ENCODE data around the gene RASSF5.

The RASSF5 gene

DNA sequence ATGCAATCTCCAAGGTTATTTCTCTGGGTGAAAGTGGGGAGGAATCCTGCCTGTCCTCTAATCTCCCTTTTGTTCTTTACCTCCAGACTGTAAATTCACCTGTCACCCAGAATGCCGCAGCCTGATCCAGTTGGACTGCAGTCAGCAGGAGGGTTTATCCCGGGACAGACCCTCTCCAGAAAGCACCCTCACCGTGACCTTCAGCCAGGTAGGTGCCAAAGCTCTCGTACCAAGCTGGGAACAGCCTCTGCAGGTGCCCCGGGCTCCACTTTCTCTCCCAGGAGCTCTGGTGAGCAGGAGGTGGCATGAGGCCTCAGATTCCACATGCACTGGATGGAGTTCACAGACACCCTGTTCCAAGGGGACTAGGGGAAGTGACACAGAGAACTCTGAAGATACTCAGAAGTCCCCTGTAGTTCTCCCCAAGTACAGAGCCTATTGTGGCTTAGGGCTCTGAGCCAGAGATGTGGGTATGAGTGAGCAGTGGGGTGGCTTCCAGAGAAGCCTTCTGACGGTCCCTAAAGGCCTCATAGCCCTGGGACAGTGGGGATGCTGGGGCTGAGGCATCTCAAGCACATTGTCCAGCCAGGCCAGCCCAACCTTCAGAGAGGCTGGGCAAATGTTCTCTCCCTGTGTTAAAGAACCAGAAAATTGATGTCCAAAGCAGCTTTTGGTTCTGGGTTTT, 30.9 kb downstream of the RASSF5 start:
- Histone ChIP-seq H3K4me1 (ENCODE audit: insufficient read depth, low read length) (no peaks in the 10 kb centered on the region), H2AFZ (ENCODE audit: low read depth, low read length) (no peak overlapping the region), H3K27me3 (ENCODE audit: insufficient read depth, low read length) (peaks cover 28% of the 10 kb centered on the region), H3K4me3 (ENCODE audit: low read length) (no peak overlapping the region), H3K36me3 (ENCODE audit: insufficient read depth, low read length) (no peaks in the 10 kb centered on the region), H3K9me3 (ENCODE audit: low read length) (no peaks in the 10 kb centered on the region)

DNA sequence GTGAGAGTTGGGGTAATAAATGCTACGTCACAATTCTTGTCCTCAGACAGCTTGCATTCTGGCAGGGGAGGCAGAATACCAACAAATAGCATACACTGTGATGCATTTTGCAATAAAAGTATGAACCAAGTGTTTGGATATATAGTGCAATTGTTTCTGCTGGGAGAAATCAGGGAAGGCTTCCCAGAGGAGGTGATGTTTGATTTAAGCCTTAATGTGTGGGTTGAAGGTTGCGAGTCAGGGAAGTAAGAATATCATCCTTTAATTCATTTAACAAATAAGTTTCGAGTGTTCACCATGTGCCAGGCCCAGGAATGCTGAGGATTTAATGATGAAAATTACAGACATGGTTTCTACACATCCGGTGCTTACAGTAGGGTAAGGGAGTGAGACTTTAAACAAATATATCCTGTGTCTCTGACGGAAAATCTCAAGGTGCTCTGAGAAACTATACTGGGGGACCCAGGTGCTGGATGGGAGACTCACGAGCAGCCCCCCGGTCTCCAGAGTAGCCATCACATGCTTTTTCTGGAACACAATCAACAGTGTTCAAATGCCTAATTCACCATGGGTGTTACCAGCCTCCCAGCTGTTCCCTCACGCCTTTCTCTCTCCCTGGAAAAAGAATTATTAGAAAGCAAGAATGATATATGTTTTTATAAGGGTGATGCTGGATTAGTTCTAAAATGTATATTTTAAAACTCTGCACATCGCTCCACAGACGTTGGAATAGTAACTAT, 31.7 kb downstream of the RASSF5 start:
- H3K36me3 ChIP-seq (ENCODE audit: insufficient read depth, low read length): no peaks in the 10 kb centered on the region
- H3K4me3 ChIP-seq (ENCODE audit: low read length): no peak overlapping the region
- no peak overlapping the region for H2AFZ ChIP-seq (ENCODE audit: low read depth, low read length)
- H3K4me1 ChIP-seq (ENCODE audit: insufficient read depth, low read length): no peaks in the 10 kb centered on the region
- H3K9me3 ChIP-seq (ENCODE audit: low read length): no peaks in the 10 kb centered on the region
- peaks cover 21% of the 10 kb centered on the region for H3K27me3 ChIP-seq (ENCODE audit: insufficient read depth, low read length)

DNA sequence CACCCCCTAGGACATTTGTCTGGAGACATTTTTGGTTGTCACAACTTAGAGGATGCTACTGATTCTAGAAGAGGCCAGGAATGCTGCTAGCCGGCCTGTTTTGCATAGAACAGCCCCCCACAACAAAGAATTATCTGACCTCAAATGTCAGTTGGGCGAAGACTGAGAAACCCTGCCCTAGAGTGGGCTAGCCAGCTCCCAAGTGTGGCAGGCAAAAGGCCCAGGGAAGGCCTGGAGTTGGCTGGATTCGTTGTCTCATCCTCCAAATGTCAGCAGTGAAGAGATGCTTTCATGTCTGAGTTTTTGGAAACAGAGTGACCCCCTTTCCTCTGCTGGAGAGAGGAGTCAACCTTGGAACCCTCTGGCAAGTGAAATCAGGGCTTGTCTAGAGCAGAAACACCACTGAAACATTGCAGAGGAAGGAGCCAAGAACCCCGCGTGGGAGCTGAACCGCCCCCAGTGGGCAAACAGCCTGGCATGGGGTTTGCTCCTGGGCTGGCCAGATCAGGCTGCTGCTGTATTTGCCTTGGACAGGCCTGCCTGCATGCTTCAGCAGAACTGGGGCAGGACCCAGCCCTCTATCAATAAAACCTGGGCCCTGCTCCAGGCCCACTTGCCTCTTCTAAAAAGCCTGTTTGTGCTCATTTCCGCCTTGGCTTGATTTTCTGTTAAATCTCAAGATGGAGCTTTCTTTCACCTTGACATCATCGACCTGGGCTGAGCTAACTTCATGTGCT, 32.9 kb downstream of the RASSF5 start:
- no peaks in the 10 kb centered on the region for H3K9me3 ChIP-seq (ENCODE audit: low read length)
- H3K4me3 ChIP-seq (ENCODE audit: low read length): no peak overlapping the region
- H3K4me1 ChIP-seq (ENCODE audit: insufficient read depth, low read length): no peaks in the 10 kb centered on the region
- peaks cover 15% of the 10 kb centered on the region for H3K27me3 ChIP-seq (ENCODE audit: insufficient read depth, low read length)
- H3K36me3 ChIP-seq (ENCODE audit: insufficient read depth, low read length): no peaks in the 10 kb centered on the region
- H2AFZ ChIP-seq (ENCODE audit: low read depth, low read length): no peak overlapping the region

DNA sequence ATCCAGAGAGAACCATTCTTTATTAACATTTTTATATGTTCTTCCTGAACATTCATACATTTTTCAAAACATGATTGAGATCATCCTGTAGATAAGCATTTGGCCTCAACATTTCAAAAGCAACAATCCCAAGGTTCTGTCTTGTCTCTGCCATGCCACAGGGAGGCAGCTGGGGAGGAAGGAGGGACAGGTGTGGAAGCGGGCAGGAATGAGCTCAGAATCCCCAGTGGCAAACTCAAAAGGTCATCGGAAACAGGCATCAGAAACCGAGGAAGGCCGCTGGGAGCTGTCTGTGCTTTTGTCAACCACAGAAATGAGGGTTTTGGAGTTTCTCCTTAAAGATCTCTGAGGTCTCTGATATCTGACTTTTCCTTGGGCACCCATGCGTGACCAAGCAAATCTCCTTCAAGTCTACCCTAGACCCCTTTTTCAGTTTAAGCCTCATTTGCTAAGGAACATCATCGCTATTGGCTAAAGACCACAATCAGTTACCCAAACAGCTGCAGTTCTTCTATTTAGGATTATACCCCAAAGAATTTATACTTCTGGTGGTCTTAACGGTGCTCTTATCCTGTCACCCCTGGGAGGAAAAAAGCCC, 34.0 kb downstream of the RASSF5 start:
- Histone ChIP-seq H3K4me3 (ENCODE audit: low read length) (no peak overlapping the region), H3K9me3 (ENCODE audit: low read length) (no peaks in the 10 kb centered on the region), H2AFZ (ENCODE audit: low read depth, low read length) (no peak overlapping the region), H3K36me3 (ENCODE audit: insufficient read depth, low read length) (no peaks in the 10 kb centered on the region), H3K4me1 (ENCODE audit: insufficient read depth, low read length) (no peaks in the 10 kb centered on the region), H3K27me3 (ENCODE audit: insufficient read depth, low read length) (peaks cover 8% of the 10 kb centered on the region)

DNA sequence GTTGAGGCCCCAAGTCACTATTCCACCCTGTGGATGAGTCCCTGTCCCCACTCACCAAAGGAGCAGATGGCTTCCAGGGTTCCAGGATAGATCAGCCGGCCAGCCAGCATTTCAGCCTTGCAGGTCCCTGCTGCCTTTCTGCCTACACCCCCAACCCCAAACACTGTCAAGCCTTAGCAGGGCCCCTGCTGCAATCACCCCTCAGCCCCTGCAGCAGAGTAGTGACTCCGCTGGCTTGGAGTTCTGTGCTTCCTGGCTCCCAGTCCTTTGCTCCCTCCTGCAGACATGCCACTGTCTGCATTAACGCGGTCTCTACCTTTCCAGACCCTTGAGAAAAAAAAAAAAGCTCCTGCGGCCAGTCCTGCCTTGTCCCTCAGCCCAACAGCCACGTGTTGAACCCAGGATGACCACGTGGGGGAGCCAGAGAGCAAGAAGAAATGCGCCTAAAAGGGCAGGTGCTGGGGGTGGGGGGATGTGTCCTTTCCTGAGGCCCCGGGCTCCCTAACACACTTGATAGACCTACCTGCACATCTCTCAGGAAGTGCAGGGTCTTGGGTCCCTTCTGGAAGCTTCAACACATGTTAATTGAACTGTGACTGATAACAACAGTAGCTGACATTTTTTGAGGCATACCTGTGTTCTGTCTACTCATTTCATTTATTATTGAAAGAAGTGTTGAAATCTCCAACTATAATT, 37.4 kb downstream of the RASSF5 start:
- Histone ChIP-seq H2AFZ (ENCODE audit: low read depth, low read length) (no peak overlapping the region), H3K9me3 (ENCODE audit: low read length) (no peaks in the 10 kb centered on the region), H3K4me3 (ENCODE audit: low read length) (no peak overlapping the region), H3K4me1 (ENCODE audit: insufficient read depth, low read length) (no peaks in the 10 kb centered on the region), H3K27me3 (ENCODE audit: insufficient read depth, low read length) (peaks cover 2% of the 10 kb centered on the region), H3K36me3 (ENCODE audit: insufficient read depth, low read length) (no peaks in the 10 kb centered on the region)

DNA sequence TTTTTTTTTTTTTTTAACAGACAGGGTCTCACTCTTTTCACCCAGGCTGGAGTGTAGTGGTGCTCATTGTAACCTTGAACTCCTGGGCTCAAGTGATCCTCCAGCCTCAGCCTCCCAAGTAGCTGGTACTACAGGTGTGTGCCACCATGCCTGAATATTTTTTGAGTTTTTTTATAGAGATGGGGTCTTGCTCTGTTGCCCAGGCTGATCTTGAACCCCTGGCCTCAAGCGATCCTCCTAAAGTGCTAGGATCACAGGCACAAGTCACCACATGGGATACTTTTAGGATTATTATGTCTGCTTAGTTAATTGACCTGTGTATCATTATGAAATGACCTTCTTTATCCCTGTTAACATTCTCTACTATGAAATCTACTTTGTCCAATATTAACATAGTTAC, 38.0 kb downstream of the RASSF5 start:
- H3K4me3 ChIP-seq (ENCODE audit: low read length): no peak overlapping the region
- H2AFZ ChIP-seq (ENCODE audit: low read depth, low read length): no peak overlapping the region
- peaks cover 6% of the 10 kb centered on the region for H3K27me3 ChIP-seq (ENCODE audit: insufficient read depth, low read length)
- H3K36me3 ChIP-seq (ENCODE audit: insufficient read depth, low read length): no peaks in the 10 kb centered on the region
- H3K4me1 ChIP-seq (ENCODE audit: insufficient read depth, low read length): no peaks in the 10 kb centered on the region
- no peaks in the 10 kb centered on the region for H3K9me3 ChIP-seq (ENCODE audit: low read length)

DNA sequence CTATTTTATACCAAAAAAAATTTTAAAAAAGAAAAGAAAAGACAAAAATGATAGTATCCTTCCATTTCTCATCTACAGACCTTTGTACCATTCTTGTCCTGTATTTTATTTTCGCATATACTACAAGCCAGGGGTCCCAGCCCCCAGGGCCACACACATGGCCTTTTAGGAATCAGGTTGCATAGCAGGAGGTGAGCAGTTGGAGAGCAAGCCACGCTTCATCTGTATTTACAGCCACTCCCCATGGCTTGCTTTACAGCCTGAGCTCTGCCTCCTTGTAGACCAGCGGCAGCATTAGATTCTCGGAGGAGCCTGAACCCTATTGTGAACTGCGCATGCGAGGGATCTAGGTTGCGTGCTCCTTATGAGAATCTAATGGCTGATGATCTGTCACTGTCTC, 39.8 kb downstream of the RASSF5 start:
- no peaks in the 10 kb centered on the region for H3K4me1 ChIP-seq (ENCODE audit: insufficient read depth, low read length)
- H3K9me3 ChIP-seq (ENCODE audit: low read length): no peaks in the 10 kb centered on the region
- H2AFZ ChIP-seq (ENCODE audit: low read depth, low read length): no peak overlapping the region
- H3K4me3 ChIP-seq (ENCODE audit: low read length): no peak overlapping the region
- peaks cover 19% of the 10 kb centered on the region for H3K27me3 ChIP-seq (ENCODE audit: insufficient read depth, low read length)
- H3K36me3 ChIP-seq (ENCODE audit: insufficient read depth, low read length): no peaks in the 10 kb centered on the region

DNA sequence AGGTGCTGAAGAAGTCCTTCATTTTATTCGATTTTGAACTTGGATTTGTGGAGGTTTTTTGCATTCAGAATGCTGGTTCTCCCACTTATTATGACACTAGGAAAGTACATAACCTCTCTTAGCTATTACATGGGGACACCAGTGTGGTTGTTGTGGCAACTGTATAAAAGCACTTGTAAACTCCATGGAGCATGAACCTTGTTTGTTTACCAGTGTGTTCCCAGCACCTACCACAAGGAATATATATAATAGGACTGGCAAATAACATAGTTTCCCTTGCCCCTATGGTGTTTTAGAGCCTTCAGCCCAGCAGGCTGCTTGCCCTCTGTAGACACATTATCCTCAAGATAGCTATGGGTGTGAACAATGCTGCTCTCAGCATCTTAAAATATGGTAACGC, 43.1 kb downstream of the RASSF5 start:
- no peaks in the 10 kb centered on the region for H3K36me3 ChIP-seq (ENCODE audit: insufficient read depth, low read length)
- H3K4me1 ChIP-seq (ENCODE audit: insufficient read depth, low read length): no peaks in the 10 kb centered on the region
- no peak overlapping the region for H3K4me3 ChIP-seq (ENCODE audit: low read length)
- no peaks in the 10 kb centered on the region for H3K9me3 ChIP-seq (ENCODE audit: low read length)
- H2AFZ ChIP-seq (ENCODE audit: low read depth, low read length): no peak overlapping the region
- H3K27me3 ChIP-seq (ENCODE audit: insufficient read depth, low read length): peaks cover 43% of the 10 kb centered on the region

DNA sequence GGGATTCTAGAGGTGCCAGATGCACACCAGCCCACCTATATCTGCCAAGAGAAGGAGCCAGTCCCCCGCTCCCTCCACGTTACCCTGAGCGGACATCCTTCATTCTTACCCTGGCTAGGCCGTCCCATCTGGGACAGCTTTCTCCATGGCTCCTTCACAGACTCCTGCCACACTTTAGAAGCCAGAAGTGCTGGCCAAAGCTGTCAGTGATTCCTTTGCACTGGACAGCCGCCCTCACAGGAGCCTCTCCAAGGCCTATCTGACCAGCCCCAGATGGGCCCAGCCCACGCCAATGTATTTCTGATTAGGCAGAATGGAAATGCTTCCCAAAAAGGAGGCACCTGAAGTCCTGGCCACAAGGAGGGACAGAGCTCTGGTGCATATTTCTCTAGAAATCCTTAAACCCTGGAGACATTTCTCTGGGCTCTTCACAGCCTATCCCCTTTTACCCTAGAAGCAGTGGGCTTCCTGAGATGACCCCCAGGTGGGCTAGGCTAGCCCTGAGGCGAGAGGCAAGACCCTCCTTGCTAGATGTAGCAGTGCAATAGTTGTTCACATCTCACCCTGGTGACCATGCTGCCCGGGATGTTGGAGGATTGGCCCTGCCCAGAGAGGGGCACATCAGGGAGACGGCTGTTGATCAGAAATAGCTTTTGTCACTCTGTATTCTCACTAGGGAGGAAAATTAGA, 44.1 kb downstream of the RASSF5 start:
- Histone ChIP-seq H3K36me3 (ENCODE audit: insufficient read depth, low read length) (no peaks in the 10 kb centered on the region), H3K4me3 (ENCODE audit: low read length) (no peak overlapping the region), H3K9me3 (ENCODE audit: low read length) (no peaks in the 10 kb centered on the region), H3K27me3 (ENCODE audit: insufficient read depth, low read length) (peaks cover 53% of the 10 kb centered on the region), H3K4me1 (ENCODE audit: insufficient read depth, low read length) (no peaks in the 10 kb centered on the region), H2AFZ (ENCODE audit: low read depth, low read length) (no peak overlapping the region)

DNA sequence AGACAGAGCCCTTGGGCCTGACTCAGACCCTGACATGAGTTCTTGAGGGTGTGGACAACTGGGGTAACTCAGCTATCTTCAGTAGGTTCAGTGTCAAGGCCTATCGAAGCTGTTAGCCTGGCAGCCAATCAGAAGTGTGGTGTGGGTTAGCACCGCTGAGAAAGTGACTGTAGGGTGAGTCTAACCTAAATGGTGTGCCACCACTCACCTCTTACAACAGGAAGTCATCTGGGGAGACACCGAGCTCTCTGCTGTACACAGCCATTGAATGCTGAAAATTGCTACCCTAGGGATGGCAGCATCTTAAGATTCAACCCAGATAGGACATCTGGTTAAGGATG, 44.6 kb downstream of the RASSF5 start:
- Histone ChIP-seq H3K9me3 (ENCODE audit: low read length) (no peaks in the 10 kb centered on the region), H3K27me3 (ENCODE audit: insufficient read depth, low read length) (peaks cover 57% of the 10 kb centered on the region)

DNA sequence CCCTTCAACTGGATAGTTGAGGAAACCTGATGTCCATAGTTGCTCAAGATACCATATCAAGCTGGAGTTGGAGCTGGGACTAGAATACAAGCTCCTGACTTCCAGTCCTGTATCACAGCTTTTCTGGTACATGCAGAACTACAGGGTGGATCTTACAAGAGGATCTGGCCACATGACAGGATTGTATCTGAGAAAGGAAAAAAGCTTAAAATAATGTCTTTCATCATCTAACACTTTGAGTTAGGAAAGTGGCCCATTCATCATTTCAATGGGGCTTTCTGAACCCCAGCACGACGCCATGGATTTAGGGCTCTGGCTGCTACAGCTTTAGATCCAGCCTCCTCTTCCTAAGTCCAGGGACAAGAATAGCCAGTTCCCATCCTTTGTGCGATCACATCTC, 46.9 kb downstream of the RASSF5 start:
- H3K4me1 ChIP-seq (ENCODE audit: insufficient read depth, low read length): peaks cover 8% of the 10 kb centered on the region
- H3K36me3 ChIP-seq (ENCODE audit: insufficient read depth, low read length): no peaks in the 10 kb centered on the region
- H3K27me3 ChIP-seq (ENCODE audit: insufficient read depth, low read length): peaks cover 72% of the 10 kb centered on the region
- H3K9me3 ChIP-seq (ENCODE audit: low read length): no peaks in the 10 kb centered on the region
- no peak overlapping the region for H3K4me3 ChIP-seq (ENCODE audit: low read length)
- no peak overlapping the region for H2AFZ ChIP-seq (ENCODE audit: low read depth, low read length)

More for the DNA sequence above, 44.6 kb downstream of the RASSF5 start:
- Histone ChIP-seq H2AFZ (ENCODE audit: low read depth, low read length) (no peak overlapping the region), H3K4me3 (ENCODE audit: low read length) (no peak overlapping the region), H3K36me3 (ENCODE audit: insufficient read depth, low read length) (no peaks in the 10 kb centered on the region), H3K4me1 (ENCODE audit: insufficient read depth, low read length) (peaks cover 3% of the 10 kb centered on the region)

DNA sequence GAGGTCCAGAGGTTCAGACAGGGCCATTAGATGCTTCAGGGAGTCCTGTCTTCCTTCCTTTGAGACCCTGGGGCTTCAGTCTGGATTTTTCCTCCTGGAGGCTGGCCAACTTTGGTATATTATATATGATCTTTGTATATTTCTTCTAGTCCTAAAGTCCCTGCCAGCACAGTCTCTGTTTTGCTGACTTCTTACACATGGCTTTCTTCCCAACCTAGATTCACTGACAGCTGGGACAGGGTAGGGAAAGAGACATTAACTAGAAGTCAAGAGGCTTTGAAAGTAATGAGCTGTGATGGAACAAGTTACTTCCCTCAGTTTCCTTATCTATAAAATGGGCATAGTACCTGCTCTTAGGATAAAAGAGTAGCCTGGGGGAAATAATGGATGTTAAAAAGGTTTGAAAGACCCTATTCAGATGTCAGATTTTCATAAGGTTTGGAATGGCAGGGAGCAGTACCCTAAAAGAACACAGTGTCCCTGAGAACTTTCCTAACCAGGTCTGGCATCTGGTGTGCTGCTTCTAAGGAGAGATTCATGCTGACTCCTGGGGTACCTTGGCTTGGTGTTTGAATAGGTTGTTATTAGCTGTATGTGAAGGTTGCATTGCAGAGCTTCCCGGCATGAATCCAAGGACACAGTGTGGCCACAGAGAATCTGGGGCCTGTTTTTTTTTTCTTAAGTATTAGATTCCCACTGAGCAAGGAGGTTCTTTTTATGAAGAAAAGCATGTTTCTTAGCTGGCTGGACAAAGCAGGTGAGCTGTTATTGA, 47.6 kb downstream of the RASSF5 start:
- peaks cover 78% of the 10 kb centered on the region for H3K27me3 ChIP-seq (ENCODE audit: insufficient read depth, low read length)
- no peaks in the 10 kb centered on the region for H3K9me3 ChIP-seq (ENCODE audit: low read length)
- H3K4me3 ChIP-seq (ENCODE audit: low read length): no peak overlapping the region
- no peaks in the 10 kb centered on the region for H3K36me3 ChIP-seq (ENCODE audit: insufficient read depth, low read length)
- H3K4me1 ChIP-seq (ENCODE audit: insufficient read depth, low read length): peaks cover 15% of the 10 kb centered on the region
- no peak overlapping the region for H2AFZ ChIP-seq (ENCODE audit: low read depth, low read length)
